Measurements from ENCODE around the gene PIKFYVE.
"Not testable (repeated sequence)": the region's sequence is repeated elsewhere in the genome, so short reads cannot be mapped to it uniquely, and the experiment has no call there.

PIKFYVE gene

GRCh38 chr2:208311954-208312353 lies 45.9 kb downstream of the PIKFYVE start:
- no peak for DNase-seq

GRCh38 chr2:208315081-208315788 lies 49.2 kb downstream of the PIKFYVE start:
- DNase-seq, result no peak

- no peak for DNase-seq
Observed at GRCh38 chr2:208318127-208318526, 52.1 kb downstream of the PIKFYVE start.

GRCh38 chr2:208319391-208319790 lies 53.3 kb downstream of the PIKFYVE start:
- no peak for DNase-seq

GRCh38 chr2:208320686-208321085 lies 54.6 kb downstream of the PIKFYVE start:
- no peak for DNase-seq

- DNase-seq, result no peak
Observed at GRCh38 chr2:208326016-208326415, 60.0 kb downstream of the PIKFYVE start.

- DNase-seq, result no peak
Observed at GRCh38 chr2:208329485-208329884, 63.4 kb downstream of the PIKFYVE start.

GRCh38 chr2:208334230-208334629 lies 68.2 kb downstream of the PIKFYVE start:
- DNase-seq, result no peak

- no peak for DNase-seq
Observed at GRCh38 chr2:208346756-208347155, 80.7 kb downstream of the PIKFYVE start.

- no peak for DNase-seq
Observed at GRCh38 chr2:208350610-208351009, 84.6 kb downstream of the PIKFYVE start.

GRCh38 chr2:208352644-208353567 lies 86.9 kb downstream of the PIKFYVE start:
- no peak for DNase-seq

GRCh38 chr2:208354964-208355381 lies 88.9 kb downstream of the PIKFYVE start:
- no peak for DNase-seq

GRCh38 chr2:208356420-208356819 lies 90.4 kb downstream of the PIKFYVE start:
- not testable (repeated sequence) for DNase-seq

GRCh38 chr2:208356846-208357574 lies 91.0 kb downstream of the PIKFYVE start:
- DNase-seq, result no peak

- DNase-seq, result peak; percentile 97
Observed at GRCh38 chr2:208358758-208359631, 92.9 kb downstream of the PIKFYVE start.

- no peak for DNase-seq
Observed at GRCh38 chr2:208359632-208359986, 93.6 kb downstream of the PIKFYVE start.

GRCh38 chr2:208360259-208361076 lies 94.4 kb downstream of the PIKFYVE start:
- no peak for DNase-seq

GRCh38 chr2:208361077-208361441 lies 95.0 kb downstream of the PIKFYVE start:
- DNase-seq, result no peak

GRCh38 chr2:208363485-208363884 lies 97.4 kb downstream of the PIKFYVE start:
- DNase-seq, result peak; percentile 71

- DNase-seq, result no peak
Observed at GRCh38 chr2:208366215-208367127, 100.4 kb downstream of the PIKFYVE start.

Measured in OCI-M1 (cell line).